GM19452 (cell line): ENCODE results near the gene C2orf66.

ENCODE experiments used
- ATAC-seq: cut with Tn5 transposase; IDR thresholded peaks from one replicate; pipeline ENCODE4 v1.9.1; 2021; ENCODE audit not compliant: unreplicated experiment

Gene C2orf66

DNA sequence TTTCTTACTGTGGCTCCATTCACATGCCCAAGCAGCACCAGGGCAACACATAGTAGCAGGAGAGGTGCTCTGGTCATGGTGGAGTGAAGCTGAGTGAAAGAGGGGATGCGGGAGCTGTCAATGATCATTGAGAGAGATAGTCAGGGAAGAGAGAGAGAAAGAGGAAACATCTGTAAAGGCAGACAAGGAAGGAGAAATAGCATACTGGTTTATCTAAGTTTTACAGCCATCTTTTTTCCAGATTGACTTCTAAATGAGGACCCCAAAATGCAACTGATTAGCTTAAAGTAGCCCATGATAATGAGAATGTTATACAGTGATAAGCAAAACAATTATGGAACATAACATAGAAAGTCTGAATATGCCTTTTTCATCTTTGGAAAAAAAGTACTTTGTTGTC is at the start of gene C2orf66:
Gene C2orf66, minus strand, starts transcription at position 96 of the 400 bp plus-strand sequence. Its CDS starts 19 bp downstream, at position 77.
- ATAC-seq, result no peak

DNA sequence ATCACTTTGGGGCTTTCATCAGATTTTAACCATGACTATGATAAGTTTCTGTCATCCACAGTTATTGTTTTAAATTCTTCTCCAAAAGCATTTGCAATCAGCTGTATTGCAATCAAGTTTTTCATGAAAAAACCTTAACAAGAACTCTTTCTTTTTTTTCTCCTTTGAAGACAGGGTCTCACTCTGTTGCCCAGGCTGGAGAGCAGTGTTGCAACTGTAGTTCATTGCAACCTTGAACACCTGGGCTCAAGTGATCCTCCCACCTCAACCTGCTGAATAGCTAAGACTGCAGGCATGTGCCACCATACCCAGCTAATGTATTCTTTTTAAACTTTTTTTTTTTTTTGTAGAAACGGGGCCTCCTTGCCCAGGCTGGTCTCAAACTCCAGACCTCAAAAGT is 45.5 kb upstream of the C2orf66 start:
- ATAC-seq, result no peak

DNA sequence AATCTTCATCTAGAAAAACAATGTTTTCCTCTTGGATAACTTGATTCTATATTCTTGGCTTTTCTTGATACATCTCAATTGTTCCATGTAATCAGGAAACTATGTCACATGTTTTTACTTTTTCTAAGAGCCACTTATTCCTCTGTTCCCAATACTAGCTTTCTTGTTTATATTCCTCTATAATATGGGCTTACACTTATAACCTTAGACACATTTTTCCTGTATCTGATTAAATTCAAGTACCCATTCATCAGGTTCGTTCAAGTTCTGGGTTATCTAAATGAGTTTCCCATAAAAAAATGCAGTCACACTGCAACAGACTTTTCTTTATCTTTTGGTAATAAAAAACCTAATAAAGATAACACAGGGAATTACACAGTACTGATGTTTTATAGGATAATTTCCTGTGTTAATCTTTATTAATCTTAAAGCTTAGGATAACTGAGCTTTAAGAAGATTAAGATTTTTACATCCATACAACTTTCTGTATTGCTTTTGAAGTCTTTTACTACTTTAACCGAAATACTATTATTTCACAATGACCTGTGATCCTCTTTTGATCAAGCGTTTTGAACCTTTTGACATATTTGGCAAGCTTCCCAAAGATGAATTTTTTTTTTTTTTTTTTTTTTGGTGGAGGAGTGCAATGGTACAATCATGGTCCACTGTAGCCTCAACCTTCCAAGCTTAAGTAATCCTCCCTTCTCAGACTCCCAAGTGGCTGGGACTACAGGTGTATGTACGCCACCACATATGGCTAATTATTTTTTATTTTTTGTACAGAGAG is 44.3 kb upstream of the C2orf66 start:
- no peak for ATAC-seq

DNA sequence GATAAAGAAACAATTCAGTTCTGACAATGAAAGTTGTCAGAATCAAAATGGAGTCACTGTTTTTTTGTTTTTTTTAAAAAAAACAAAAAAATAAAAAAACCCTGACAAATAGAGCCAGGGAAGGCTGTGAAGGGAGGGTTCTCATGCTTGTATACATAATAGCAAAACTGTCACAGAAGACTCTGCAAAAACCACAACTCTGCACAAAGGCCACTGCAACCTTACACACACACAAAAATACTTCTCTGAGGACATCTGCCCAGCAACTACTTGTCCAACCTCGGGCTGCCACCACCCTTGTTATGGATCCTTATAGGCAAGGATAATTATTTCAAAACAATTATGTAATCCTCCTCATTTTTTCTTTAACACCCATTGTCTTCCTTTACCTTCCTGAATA is 41.9 kb upstream of the C2orf66 start:
- ATAC-seq, result no peak

DNA sequence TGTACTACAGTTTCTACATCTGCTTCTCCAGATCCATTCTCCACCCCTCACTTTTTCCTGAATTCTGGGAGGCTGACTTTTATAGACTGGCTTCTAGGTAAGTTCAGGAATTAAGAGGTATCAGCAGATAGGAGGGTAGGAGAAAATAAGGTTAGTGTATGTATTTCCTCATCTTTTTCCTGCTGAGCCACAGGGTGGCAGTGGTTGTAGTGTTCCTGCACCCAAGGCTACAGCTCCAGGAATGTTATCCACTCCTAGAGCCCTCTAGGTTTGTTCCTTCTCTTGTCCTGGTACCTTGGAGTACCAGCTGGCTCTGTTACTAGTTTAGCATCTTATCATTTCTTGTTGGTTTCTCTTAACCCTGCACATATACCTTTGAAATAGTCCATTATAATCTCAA is 40.7 kb upstream of the C2orf66 start:
- ATAC-seq, result no peak

DNA sequence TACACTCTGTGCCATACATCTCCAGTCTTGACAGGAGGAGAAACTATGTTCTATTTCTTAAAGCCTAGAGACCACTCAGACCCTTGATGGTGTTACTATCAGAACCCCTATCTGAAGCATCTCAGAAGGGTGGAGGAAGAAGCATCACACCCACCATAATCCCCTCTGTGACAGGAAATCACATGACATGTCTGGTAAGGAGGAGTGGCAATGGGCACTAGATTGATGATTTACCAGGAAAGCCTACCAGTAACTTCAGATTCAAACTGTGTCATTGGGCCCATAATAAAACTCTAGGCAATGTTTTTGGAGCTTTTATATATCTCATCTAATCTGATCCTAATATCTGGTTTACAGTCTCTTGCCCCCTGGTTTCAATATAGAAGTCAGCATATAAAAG is 37.1 kb upstream of the C2orf66 start:
- peak; percentile 60 for ATAC-seq

DNA sequence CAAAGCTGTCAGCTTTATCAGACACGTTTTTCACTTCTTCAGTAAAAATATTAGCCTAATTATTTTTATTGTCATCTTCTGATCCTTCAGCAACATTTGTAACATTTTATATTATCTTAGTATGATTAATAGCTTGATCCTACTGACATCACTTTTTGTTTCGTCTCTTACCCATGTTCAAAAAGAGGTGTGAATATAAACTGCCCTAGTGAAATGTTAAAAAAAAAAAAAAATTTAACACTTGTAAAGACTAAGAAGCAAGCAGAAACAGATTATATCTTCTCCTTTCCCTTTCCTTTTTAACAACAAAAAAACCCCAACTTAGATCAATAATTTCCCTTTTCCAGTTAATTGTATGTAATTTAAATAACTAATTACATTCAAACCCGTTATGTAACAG is 36.2 kb upstream of the C2orf66 start:
- ATAC-seq, result no peak

DNA sequence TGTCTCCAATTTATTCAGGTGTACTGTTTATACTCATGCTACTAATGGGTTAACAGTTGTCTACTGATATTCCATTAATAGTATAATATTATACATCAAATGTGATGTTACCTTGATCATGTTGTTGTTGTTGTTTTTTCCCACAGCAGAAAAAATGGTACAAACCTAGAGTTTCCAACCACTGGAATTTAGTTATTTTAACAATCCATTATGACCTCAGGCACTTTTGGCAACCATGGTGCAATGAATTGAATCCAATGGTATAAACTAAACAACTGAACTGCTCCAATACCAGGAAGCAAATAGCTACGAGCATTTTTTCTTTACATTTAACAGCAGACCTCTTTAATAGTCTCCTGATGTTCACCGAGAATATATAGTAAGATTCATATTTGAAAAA is 31.0 kb upstream of the C2orf66 start:
- no peak for ATAC-seq

DNA sequence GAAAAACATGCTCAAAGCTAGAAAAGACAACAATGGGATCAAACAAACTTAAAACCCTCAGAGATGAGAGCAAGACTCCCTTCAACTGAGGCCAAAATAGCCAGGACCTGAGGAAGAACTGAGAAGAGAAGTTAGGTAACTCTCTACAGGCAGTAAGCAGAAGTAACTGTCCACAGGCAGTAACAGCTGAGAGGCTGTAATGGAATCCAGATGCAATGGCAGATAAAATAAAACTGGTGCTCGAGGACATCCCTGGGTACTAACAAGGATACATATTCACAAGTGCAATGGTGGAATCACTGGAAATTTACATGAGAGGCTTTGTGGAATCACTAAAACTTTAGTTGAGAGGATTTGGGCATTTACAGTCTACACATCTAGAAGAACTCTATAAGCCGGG is 30.4 kb upstream of the C2orf66 start:
- no peak for ATAC-seq

DNA sequence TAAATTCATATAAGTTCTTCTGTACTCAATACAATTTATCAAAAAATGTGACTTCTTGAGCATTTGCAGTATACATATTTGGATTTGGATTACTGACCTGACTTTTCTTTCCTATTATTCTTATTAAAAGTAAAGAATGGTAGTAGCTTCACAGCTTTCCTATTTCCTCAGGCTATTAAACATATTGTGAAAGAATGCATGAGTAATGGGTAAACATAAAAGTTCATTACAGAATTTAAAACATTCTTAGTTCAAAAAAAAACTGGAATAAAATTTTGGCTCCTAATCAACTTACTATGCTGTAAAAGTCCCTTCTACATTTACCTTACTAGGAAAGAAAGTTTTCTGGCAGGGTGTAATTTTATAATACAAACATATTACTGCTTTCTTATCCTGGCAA is 27.3 kb upstream of the C2orf66 start:
- ATAC-seq, result no peak

DNA sequence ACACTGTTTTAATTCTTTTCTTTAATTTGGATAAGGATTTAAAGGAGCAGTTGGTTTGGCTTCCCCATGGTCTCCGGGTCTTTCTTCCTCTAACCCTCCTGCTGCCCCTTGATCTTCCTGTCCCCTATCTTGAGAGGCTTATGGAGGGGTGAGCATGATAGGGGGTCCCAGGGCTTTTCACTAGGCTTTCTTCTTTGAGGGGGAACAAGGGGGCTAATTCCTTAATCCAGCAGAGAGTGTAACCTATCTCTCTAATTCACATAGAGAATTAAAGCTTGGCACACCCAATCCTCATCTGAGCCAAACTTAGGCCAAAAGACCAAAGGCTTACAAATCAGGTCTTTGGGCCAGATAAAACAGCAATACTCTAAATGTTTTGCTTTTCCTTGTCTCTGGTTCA is 21.5 kb upstream of the C2orf66 start:
- no peak for ATAC-seq

DNA sequence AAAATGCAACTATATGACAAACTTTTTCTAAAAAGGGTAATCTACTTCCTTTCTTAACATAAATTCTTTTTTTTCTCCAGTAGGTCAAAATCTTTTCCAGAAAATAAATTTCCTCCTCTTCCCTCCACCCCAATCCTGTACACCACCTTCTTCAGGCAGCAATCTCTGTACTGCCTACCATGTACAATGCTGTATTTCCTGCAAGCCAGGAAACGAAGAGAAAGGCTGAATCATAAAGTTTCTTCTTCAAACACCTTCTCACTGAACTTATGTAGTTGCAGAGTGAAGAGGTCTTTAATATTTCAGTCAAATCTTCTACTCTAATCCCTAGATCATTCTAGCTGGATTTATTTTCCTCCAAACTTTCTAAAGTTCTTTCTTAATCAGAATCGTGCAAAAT is 18.2 kb upstream of the C2orf66 start:
- no peak for ATAC-seq

DNA sequence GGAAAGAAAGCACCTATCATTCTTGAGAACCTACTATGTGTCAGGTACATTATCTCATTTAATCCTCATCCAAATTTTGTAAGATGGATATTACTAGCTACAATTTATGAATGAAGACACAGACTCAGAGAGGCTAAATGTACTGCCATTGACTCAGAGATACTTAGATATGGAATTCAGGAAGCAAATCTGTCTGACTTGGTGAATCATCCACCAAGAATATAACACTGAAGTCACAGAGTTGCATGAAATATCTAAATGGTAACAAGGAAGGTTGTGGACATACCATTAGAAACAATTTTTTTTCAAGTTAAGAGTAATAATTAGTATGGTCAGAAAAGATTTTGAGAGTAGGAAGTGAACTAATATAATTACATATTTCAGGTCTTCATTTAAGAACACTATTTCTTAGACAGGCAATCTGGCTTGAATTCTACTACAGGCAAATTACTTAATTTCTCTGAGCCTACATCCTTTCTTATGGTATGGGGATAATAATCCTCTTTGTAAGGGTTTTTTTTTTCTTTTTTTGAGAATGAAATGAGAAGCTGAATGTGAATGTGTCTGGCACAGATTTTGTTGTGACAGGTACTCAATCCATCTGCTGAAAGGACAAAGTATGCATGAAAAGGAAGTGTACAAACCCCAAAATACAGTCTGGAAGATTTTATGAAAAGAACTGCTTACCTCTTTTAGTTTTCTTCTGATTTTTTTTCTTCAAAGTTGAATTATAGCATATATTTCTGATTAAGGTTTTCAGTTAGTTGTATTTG is 14.8 kb upstream of the C2orf66 start:
- no peak for ATAC-seq

DNA sequence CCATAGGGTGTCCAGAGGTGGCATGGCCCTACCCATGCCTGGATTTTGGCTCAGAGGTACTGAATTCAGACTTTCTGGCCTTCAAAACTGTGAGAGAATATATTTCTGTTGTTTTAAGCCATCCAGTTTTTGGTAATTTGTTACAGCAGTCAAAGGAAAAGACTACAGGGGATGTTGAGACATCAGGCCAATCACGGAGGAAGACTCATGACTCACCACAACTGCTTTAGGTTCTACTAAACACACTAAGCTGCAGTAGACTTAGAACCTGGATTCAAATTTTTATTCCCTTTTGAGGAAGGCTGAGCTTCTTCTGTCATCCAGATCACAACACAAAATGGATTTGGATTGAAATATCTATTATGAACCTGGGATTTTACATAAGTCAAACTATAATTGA is 12.0 kb upstream of the C2orf66 start:
- no peak for ATAC-seq

DNA sequence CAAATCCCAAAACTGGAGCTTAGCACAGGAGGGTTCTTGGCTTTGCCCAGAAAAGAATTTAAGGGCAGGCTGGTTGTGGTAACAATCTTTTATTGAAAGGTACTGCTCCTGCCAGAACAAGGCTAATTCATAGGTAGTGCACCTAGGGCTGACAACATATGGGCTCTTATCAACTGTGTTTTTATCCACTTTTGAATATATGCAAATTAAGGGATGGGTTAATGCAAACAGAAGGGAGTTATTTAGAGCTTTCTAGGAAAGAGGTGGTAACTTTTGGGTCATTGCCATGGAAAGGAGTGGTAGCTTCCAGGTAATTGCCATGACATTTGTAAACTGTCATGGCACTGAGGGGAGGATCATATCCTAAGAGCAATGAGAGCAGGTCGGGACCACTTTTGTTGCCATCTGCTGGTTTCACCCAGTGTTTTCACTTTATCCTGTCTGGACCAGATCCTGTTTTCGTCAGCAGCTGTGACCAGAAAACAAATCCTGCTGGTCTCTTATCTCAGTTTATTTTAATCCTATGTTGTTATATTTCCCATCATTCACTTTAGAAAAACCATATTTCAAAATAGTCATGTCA is 981 bp downstream of the C2orf66 start:
- no peak for ATAC-seq

DNA sequence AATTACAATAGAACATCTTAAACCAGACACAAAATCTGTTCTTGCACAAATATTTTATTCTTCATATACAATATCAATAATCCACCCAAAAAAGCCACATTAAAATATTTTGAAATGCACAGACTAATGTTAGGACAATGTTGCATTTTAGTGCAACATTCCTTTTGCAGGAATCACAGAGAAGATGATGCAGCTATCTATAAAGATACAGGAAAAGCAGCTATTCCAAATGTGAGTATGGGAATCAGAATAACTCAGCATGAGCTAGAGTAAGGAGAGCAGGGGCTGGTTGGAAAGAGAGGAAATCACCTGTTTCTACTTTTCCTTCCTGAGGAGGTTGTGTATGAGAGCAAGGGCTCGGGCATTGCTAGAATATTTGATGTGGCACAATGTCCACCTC is 4.8 kb downstream of the C2orf66 start:
- ATAC-seq, result no peak

DNA sequence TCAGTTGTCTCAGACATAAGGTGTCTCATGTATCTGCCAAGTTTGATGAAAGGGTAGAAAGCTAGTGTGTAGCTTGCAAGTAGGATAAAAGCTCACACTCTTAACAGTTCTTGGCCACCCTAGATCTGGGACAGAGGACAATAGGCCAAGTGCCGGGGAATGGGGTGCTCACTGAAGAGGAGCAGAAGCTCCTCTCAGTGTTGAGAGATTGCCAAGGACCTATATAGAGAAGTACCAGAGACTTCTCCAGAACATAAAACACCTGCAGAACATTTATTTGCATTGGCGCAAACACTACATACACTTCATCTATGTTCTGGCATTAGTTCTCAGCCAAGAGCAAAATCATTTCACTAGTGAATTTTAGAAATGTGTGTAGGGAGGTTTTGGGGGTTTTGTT is 6.8 kb downstream of the C2orf66 start:
- no peak for ATAC-seq

DNA sequence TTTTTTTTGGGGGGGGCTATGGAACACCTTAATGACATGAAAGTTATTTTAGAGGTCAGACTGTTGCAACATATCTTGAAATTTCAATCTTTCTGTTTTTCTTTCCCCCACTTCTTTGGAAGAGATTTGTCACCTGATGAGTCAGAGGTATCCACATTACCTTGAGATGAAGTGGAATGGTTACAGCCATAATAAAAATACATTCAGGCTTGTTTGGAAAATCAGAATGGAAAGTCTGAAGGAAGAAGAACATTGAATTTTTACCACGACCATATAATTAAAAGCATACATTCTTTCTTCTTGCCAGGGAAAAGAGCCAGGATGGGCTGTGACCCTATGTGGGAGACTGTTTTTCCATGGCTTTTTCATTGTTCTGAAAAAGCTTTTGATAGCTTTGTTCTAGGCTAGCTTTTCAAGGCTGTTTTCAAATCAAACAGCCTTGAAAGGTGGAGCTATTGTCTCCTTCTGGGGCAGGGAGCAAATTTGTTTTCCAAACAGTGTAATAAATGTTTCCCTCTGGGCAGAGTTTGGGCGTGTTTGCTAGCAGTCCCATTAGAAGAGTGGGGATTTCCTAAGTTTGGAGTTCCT is 7.4 kb downstream of the C2orf66 start:
- ATAC-seq, result no peak

DNA sequence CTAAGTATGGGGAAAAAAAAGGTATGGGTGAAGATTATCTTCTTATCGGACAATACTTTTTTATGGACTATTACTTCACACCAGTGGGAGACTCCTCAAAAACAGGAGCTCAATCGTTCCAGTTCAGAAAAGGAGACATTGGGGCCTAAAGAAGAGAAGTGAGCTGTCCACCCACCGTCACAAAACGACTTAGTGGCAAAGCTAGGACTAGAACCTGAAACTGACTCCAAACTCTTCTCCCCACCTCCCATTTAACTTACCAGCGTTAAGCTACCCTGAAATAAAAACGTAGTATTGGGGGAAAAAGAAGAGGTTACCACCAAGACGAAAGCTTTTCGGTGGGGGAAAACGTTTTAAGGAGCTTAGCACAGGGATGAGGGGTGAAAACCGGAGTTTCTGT is 10.2 kb downstream of the C2orf66 start:
- ATAC-seq, result no peak

DNA sequence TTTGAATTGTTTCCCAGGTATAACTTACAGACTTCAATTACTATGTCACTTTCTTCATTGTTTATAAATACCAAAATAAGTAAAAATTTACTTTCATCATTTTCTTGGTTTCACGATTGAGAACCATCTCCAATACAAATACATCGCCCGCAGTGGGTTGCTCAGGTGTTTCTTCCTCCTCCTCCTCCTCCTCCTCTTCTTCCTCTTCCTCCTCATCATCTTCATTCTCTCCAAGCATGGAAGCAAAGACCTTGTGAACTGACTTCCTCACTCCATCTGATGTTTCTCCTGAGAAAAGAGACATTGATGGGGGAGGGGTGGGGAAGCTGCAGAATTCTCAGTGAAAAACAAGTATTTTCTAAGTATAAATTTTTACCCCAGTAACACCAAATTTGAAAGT is 16.3 kb downstream of the C2orf66 start:
- ATAC-seq, result no peak

DNA sequence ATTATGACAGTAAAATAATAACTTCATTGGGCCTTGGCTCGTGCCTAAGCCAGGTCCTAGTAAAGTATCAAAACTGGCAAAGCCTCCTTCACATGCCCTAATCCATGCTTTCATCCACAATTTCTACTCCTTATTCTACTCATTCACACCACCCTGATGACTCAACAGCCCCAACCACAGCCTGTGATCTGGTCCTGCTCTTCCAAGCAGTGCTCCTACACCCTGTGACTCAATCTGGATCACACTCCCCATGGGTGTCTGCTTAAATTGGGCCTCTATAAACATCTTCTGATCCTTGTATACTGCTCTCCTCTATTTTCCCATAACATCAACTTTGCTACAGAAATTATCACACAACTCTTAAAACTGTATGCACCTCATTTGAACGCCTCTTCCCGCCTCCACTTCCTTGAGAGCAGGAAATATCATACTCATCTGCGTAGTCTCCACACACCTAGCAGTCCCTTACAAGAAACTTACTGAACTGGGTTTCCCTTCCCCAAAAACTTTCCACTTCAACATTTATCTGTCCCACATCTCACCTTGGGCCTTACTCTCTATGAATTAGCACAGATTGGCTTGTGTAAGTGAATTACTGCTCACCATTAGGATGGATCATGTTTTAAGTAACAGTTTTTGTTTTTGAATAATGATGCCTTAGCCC is 25.6 kb downstream of the C2orf66 start:
- ATAC-seq, result no peak
